Measurements from ENCODE around the gene RAP2A.

Gene RAP2A

DNA sequence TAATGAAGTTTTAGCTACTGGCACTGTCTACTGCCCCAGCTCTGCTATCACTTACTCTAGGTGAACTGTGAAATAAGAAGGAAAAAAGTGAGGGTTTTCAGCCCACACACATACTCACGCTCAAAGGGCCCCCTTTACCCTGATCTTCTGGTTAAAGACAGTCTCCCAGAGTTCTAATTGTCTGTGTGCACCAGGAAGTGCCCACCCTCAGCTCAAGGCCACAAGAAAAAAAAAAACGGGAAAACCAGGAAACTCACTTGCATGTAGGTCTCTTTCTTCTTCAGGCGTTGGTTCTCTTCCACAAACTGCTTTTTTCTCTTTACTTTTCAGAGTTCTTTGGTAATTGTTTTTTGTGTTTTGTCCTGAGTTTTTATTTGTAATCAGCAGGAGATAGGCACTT, 22.1 kb downstream of the RAP2A start:
- no peak for DNase-seq

DNA sequence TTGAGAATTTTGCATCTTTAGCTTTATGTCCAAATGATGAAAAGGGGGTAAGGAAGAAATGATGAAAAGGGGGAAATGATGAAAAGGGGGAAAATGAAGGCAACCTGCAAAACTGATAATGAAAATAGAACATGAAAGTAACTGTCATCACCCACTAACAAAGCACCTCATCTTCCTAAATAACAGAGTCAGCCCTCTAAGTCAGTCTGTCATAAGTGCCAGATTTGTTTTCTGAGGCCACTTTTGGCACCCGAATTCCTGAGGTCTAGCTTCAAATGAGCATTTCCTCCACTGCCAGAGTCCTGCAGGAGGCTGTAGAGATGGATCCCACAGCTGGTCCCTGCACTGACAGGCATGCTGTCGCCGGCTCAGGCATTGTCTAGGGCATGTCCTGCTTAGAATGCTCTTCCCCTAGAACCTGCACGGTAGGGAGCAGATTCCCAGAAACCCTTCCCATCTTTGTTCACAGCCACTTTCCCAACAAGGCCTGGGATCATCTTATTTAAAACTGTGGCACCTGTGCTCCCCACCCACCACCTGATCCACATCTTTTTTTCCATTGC, 25.3 kb downstream of the RAP2A start:
- DNase-seq: no peak

DNA sequence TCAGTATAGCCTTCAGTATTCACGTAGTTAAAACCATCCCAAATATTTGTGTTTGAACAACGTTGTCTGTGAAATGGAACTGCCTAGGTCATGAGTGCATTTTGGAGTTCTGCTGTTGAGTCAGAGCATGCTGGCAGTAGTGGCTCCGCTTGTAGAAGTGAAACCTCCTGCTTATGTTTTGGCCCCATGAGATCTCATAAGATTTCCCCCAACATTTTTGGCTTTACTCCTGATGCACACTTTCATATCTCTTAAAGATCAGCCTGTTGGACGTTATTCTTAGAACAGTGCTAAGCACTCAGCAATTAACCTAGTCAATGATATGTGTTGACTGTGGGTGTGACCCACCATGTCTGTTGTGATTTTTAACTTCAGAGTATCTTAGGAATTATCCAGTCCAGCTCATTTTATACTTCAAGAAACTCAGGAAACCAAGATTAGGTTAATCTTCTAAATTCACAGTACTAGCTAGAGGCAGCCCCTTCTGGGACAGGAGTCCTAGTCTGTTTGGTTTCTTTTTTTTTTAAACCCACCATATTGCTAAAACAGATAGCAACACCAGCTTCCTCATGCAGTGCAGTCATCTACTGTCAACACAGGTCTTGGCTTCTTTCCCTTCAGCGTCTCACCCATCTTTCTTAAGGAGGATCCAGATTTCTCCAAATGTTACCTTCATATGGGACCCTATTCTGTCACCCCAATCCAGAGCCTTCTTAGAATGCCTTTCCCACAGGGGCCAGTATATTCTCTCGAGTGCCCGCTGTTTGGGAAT, 26.2 kb downstream of the RAP2A start:
- no peak for DNase-seq

DNA sequence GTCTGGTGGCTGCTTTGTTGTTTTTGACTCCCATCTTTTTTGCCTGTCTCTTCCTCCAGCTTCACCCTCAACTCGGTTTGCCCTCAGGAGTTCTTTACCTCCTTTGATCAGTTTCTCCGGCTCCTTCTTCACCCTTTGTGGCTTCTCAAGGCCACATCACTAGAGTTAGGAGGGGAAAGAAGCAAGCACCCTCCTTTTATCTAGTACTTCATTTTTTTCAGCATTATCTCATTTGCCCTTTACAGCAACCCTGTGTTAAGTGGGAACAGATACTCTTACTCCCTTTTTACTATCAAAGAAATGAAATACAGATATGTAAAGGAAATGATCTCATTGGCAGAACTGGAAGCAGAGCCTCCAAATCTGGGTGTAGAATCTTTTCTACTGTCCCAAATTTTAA, 26.9 kb downstream of the RAP2A start:
- DNase-seq: no peak

DNA sequence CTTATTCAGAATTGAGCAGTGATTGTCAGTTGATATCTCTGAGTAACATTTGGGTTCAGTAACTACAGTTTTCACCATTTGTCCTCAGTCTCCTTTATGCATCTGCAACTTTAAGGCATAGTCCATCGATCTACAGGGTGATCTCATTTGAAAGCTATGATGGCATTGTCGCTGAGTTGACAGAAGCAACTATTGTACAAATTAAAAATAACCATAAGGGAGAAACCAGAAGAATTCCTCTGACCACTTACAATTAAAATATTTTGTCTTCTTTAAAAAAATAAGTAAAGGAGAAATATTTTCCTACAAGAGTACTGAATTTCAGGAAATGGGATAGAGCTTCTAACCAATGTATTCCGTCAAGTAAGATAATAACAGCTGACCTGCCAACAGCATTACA, 30.6 kb downstream of the RAP2A start:
- no peak for DNase-seq

DNA sequence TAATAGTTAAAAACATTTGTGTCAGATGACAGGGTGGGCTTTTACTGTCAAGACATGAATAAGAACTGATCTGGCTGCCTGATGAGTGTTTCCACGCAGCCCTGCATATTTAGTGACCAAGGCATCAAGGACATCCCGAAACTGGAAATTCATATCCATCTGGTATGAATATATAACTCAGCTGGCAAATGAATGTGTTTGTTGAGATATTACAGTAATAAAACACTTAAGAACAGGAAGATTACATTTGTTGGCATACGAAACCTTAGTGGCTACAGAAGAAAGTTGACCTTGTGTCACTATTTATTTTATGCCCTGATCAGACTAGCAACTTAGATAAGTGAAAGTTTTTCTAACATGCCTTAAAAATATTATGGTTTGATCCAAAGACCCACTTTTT, 32.8 kb downstream of the RAP2A start:
- DNase-seq: no peak

DNA sequence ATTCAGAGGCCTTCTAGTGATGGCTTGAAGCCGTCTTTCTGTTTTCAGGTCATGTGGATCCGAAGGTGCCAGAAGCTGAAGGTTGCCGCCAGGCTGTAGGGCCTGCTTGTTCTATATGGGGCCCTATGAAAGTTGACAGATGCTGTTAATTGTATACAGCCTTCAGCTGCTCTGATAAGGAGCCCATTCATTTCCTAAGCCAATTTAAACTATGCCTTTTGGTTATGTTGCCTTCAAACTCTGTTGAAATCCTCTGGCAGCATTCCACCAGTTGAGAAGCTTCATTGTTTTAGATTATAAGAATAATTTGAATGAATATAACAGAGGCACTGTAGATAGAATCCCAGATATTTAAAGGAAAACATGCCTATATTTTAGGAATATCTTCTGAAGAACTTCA, 34.4 kb downstream of the RAP2A start:
- DNase-seq: no peak

DNA sequence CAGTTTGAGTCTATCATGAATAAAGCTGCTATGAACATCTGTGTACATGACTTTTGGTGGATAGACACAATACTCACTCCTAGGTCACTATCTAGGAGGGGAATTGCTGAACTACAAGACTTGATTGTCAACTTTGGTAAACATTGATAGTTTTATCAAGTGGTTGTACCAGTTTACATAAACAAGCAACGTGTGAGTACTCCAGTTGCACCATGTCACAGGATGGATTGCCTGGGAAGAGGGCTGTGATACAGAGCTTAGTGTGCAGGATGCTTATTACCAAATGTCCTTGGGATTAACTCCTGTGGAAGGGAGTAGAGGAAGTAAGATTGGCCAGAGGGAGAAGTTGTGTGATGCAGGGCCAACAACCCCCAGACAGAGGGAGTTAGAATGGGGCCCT, 37.7 kb downstream of the RAP2A start:
- DNase-seq: no peak

DNA sequence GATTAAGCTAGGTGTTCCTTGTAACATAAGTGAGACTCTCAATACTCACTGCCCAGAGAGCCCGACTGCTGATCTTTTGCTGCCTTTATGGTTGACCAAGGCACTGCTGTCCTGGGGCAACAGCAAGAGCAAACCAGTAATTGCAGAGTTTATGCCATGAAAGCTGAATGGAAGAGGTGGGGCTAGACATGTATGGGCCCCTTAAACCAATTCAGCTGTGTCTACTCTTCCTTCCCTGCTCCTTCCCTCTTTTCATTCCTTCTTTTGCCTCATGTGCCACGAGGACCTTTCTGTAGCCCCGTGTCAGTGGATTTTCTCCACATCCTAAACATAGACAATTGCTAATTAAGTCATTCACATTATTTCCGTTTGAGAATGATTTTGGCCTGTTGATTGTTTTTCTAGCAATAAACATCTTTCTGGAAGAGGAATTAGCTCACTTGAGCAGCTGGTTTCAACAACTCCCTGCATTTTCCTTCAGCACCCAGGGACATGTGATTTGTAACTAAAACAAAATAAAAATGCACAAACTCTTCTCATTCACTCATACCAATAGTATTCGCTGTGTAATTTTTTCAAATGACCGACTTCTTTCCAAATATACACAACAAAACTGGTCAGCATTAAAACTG, 40.5 kb downstream of the RAP2A start:
- no peak for DNase-seq

DNA sequence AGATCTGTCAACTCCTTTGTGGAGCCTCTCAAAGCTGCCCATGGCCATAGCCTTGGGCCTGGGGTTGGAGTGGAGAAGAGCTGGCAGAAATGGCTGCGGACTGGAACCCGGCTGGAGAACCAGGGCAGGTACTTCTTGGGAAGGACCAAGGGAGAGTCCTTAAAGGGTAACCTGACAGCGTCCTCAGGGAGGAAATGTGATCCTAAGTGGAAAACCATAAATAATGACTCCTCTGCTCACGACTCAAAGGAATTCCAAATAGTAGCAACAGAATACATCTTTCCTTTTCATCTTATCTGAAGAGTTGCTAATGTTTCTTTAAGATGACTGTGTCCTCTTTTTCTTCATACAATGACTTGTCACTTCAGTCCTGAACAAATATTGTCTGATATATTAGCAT, 41.0 kb downstream of the RAP2A start:
- peak in 1 of 2 experiments; percentile 28 for DNase-seq

DNA sequence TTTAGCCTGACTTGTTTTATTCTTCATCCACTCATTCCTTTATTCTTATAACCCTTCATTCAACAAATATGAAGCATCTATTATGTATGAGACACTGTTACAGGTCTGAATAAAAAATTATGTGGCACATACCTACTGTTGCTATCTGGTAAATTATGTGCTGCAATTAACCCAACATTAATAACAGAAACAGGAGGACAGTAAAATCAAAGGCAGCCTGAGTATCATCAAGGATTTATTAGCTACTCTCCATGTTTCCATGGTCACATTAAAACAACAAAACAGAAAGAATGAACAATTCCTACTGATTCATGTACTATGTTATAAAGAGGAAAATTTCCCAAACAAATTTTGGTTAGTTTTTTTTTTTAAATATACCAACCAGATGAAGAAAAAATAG, 43.9 kb downstream of the RAP2A start:
- no peak for DNase-seq

DNA sequence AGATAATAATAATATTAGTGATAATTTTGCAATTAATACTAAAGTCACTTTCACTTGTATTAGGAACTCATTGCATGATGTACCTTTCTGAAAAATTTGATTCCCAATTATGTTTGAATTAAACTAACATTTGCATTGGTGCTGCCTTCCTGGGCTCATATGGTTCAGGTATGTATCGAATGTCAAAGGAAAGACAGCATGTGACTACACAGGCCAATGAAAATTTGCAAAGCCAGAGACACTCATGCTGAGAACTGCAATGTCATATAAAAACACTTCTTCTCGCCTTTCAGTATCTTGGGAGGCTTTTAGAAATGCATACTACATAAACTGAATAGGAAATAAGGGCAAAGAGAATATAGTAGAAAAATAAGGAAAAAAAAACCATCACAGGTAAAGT, 44.3 kb downstream of the RAP2A start:
- no peak for DNase-seq

DNA sequence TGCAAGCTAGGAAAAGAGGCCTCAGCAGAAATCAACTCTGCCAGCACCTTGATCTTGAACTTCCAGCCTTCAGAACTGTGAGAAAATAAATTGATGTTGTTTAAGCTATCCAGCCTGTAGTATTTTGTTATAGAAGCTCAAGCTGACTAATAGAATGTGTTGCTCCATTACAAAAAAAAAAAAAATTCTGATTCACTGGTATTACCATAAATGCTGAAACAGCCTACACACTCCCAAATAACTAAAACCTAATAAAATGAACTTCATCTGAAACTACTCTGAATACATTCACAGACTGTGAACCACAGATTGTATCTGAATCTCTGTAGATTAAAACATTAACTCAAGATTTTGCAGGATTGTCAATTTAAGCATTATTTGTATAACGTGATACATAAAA, 49.5 kb downstream of the RAP2A start:
- no peak for DNase-seq

DNA sequence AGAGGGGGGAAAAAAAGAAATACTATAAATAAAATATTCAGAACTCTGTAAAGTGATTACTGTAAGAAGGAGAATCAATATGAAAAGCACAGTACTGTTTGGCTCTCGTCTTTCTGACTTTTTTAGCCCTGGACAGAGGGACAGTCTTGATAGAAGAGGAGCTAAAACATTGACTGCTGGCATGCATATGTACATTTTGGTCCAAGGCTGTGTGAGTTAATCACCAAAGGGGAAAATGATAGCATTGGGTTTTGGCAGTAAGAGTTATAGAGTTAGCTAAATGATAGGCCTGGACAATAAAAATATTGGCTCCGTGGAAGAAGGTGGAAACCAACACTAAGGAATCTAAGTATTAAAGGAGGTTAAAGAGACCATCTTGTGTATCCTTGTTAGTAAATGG, 50.3 kb downstream of the RAP2A start:
- no peak for DNase-seq

DNA sequence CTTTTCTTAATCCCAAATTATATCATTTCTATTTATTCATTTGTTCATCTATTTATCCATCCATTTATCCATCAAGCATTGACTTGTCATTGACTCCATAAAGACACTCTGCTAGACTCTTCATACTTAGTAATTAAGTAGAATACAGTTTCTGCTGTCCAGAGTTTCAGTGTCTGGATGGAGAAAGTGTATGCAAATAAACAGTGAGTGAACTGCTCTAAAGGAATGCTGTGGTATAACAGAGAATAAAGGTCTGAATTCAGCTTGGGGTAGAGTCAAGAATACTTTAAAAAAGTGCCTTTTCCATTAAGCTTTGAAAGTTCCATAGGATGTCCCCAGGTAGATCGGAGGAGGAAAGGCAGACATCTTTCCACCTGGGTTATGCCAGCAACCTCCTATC, 51.4 kb downstream of the RAP2A start:
- no peak for DNase-seq

DNA sequence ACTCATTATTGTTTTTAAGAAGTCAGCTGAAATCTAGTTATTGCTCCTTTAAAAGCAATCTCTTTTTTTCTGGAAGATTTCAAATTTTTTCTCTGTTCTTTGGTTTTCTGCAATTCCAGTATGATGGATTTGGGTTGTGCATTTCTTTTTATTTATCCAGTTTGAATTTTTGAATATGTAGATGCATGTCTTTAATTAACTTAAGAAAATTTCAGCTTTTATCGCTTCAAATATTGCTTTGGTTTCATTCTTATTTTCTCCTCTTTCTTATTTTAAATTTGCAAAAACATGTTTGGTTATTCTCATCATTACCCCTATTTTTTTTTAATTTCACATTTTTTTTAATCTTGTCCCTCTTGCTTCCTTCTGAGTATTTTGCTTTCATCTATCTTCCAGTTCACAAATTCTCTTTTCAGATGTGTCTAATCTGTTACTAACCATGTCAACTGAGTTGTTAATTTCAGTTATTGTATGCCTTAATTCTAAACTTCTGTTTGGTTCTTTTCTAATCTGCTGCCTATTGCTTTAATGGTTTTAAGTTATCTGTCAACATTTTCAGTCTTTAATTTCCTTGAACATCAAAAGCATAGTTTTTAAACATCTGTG, 56.8 kb downstream of the RAP2A start:
- no peak for DNase-seq

DNA sequence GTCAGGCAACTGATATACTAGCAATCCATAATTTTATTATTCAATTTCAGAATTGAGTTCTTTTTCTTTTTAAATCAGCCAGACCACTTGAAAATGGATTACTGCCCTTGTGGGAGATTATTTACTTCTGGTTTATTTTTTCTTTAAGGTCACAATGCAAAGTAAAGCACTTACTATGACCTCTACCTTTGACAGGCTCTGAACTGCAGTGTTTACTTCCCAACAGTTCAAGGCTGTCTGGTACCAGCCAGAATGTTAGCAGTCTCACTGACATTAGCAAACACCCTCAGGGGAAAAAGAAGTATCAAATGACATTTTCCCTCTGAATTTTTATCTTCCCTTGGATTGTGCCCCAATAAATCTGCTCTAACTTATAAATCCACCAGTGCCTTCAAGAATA, 57.5 kb downstream of the RAP2A start:
- DNase-seq: no peak

DNA sequence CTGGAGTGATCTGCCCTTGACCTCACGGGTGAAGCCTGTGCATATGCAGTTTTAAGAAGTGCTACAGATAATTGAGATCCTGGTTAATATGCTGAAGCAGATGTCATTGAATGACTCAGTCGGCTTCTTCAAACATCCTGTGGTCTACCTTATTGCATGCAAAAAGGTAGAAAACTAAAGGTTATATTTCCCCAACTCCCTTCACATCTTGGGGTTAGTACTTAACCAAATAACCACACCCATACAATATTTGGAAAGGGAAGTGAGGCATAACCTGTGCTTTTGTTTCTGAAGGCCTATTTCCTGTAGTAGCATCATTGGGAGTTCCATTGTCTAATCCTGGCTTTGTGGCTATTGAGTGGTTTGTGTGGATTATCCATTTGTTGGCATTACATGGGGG, 58.3 kb downstream of the RAP2A start:
- no peak for DNase-seq

DNA sequence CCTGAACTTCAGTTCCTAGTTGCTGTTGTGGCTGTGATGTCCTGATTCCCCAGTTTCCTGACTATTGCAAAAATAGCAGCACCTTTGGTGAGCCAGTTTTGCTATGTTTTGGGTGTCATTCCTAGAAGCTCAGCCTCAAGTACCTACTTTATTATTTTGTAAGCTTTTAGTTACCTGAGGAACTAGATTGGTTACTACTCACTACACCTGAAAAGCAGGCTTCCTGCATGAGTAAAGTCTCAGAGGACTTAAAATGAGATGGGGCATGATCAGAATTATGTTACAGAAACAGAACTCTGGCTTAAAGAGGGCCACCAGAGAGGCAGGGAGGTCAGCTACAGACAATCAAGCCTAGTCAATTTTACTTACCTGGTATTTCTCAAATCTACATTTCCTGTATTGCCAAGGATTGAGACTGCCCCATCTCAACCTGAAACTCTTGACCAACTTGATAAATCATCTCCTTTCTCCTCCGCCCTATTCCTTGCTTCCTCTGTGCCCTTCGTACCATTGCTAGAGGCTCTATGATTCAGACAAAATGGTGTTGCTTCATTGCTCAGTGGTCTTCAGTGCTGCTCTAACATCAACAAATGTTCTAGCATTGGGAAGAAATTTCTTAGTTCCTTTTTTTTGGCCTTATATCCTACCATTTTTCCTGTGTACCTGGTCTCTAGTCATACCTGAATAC, 58.9 kb downstream of the RAP2A start:
- no peak for DNase-seq

DNA sequence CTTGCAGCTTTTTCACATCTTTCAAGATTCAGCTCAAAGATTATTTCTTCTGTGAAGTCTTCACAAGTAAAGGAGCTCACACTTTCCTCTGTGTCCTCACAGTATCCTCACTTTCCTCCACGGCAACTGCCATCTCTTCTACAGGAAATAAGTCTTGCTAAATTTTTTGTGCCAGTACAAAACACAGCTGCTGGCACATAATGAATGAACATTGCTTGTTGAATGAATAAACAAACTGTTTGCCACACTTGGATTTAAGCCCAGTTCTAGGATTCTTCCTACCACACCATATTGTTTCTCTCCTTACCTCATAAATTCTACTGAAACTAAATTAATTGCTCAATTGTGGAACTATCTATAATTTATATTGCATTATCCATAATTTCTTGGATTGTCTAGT, 59.5 kb downstream of the RAP2A start:
- DNase-seq: no peak

DNA sequence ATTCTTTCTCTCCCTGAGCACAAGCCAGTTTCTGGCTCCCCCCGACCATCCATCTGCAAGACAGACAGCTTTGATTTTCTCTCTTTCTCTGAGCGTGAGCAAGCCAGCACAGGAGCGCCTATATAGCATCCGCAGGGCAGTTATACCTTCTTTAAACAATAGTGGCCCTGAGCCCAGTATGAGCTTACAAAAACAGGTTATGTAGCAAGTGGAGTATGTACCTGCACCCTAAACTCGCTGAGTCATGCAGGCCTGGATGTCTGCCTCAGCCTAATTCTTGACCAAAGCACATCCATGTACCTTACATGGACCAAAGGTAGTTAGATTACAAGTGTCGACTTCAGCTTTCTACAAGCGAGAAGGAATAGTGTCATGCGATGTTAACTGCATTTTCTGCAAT, 61.7 kb downstream of the RAP2A start:
- no peak for DNase-seq

DNA sequence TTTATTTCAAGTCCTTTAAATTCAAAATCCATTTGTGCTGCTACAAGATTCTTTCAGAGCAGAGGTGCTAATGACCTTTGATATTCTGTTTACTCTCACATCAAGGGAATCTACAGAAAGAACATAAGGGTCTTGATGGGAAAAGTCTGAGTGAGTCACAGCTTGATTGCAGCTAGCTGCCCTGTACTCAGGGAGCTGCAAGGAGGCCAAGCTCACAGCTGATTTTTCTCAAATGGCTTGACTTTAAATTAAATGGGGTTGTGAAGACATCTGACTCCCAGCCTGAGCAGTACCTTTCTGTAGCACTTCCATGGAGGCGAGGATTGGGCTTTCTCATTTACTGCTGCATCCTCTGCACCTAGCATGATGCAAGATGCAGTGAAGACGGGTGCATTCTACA, 62.5 kb downstream of the RAP2A start:
- no peak for DNase-seq

DNA sequence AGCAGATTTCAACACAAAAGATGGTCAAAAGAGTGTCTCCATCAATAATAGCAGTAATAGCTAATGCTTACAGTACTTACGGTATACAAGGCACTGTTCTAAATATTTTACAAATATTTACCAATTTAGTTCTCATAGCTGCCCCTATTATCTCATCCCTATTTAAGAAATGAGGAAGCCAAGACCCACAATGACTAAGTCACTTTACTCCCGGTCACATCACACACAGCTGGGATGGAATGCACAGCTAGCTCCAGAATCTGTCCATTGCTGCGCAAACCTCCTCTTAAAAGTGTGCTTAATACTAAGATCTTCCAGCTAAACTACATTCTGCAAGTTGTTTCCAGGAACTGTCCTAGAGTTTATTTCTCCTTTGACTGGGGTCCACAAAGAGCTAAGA, 63.4 kb downstream of the RAP2A start:
- no peak for DNase-seq

DNA sequence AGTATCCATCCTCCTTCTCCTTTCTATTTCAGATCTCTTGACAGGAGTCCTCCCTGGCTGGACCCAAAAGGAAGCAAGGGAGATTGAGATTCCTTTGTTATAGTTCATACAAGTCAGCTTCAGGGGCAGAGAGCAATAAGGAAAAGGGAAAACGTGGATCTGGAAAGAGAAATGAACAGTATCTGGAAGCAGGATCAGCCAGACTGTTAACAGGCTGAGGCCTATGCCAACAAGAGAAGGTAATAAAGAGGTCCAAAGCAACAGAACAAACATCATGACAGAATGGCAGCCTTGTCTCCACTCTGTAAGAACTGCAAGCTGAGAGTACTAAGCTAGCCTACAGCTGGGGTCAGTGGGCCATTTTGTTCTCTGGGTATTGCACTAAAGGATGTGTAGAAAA, 64.5 kb downstream of the RAP2A start:
- no peak for DNase-seq
